Measurements from ENCODE around the gene SPOCK1. TPM values are rescaled to one million over a fixed set of nuclear protein-coding genes. Genes with fewer than 3 reads are reported as not detected.

Gene SPOCK1
- total RNA-seq, 1 donor from 2014 or later: 28.6 TPM

DNA sequence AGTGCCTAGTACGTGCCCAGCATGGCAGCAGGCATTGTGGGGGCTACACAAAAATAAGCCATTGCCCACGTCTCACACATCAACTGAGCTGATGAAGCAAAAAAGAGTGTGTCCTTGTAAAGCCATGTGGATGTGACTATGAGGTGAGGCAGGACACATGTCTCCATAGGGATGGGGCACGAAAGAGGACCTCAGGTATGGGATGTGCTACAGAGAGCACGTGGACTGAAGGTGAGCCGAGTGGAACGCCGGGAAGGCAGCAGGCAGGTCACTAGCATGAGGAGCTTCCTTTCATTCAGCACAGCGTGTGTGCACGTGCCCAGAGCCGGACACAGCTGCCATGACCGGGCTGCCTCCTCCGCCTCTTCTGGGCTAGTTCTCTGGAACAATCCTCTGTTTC is 429.8 kb downstream of the SPOCK1 start:
- H3K4me1 ChIP-seq: peaks cover 26% of the 10 kb centered on the region
- no peaks in the 10 kb centered on the region for H3K27me3 ChIP-seq (ENCODE audit: low read depth)
- H3K4me3 ChIP-seq: no peak overlapping the region
- H3K27ac ChIP-seq (replicated peaks): no peak overlapping the region
- TF ChIP-seq, protein P1, sequence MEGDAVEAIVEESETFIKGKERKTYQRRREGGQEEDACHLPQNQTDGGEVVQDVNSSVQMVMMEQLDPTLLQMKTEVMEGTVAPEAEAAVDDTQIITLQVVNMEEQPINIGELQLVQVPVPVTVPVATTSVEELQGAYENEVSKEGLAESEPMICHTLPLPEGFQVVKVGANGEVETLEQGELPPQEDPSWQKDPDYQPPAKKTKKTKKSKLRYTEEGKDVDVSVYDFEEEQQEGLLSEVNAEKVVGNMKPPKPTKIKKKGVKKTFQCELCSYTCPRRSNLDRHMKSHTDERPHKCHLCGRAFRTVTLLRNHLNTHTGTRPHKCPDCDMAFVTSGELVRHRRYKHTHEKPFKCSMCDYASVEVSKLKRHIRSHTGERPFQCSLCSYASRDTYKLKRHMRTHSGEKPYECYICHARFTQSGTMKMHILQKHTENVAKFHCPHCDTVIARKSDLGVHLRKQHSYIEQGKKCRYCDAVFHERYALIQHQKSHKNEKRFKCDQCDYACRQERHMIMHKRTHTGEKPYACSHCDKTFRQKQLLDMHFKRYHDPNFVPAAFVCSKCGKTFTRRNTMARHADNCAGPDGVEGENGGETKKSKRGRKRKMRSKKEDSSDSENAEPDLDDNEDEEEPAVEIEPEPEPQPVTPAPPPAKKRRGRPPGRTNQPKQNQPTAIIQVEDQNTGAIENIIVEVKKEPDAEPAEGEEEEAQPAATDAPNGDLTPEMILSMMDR (IDR thresholded peaks at IDR 0.05; ENCODE audit: borderline replicate concordance): no peak
- no peaks in the 10 kb centered on the region for H3K9me3 ChIP-seq (replicated peaks)
- intact Hi-C loops (cut with micrococcal nuclease): no loop called here
- no peak for DNase-seq
- no peaks in the 10 kb centered on the region for H3K36me3 ChIP-seq

DNA sequence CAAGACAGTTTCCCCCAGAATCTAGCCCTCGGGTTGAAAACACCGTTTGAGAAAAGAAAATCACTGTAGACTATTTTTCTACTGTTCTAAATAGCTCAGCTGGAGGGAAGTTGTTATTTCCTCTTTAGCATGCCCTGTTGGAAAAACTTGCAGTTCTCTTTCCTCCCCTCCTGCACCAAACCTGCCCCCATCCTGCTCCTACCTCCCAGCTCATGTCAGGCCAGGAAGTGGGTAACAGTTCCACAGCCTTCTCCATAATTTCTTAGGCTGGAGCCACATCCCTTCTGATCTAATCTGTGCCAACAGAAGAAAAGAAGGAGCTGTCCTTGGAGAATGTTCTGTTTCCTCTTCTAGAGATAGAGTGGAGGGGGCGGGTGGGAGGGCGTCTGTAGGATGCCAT is 437.7 kb downstream of the SPOCK1 start:
- H3K4me1 ChIP-seq: no peaks in the 10 kb centered on the region
- no peaks in the 10 kb centered on the region for H3K27me3 ChIP-seq (ENCODE audit: low read depth)
- no peak for DNase-seq
- intact Hi-C loops (cut with micrococcal nuclease): no loop called here
- no peak overlapping the region for H3K4me3 ChIP-seq
- TF ChIP-seq, protein P1 (IDR thresholded peaks at IDR 0.05; ENCODE audit: borderline replicate concordance): no peak
- no peaks in the 10 kb centered on the region for H3K9me3 ChIP-seq (replicated peaks)
- no peak overlapping the region for H3K27ac ChIP-seq (replicated peaks)
- H3K36me3 ChIP-seq: no peaks in the 10 kb centered on the region

DNA sequence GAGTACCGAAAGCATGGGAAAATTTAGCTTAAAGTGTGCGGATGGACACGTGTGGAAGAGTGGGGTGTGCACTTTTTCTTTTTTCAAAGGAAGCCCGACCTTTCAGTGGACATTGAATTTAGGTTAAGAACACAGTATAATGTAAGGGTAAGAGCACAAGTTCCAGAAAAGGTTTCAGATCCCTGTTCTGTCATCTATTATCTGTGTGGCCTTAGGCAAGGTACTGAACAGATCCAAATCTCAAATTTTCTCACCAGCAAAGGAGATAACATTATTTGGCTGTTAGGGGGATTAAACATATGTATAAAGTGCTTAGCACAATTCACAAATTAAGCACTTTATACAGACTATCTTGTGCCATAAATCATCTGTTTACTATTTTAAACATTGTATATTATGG is 441.0 kb downstream of the SPOCK1 start:
- no peak overlapping the region for H3K4me3 ChIP-seq
- no peak overlapping the region for H3K27ac ChIP-seq (replicated peaks)
- H3K4me1 ChIP-seq: no peaks in the 10 kb centered on the region
- no peaks in the 10 kb centered on the region for H3K36me3 ChIP-seq
- intact Hi-C loops (cut with micrococcal nuclease): loop anchor here (10.0 kb wide), 1 partner anchor 253 kb away; no protein-coding TSS in a partner anchor
- H3K27me3 ChIP-seq (ENCODE audit: low read depth): no peaks in the 10 kb centered on the region
- no peaks in the 10 kb centered on the region for H3K9me3 ChIP-seq (replicated peaks)
- no peak for DNase-seq
- TF ChIP-seq, protein P1 (IDR thresholded peaks at IDR 0.05; ENCODE audit: borderline replicate concordance): no peak

DNA sequence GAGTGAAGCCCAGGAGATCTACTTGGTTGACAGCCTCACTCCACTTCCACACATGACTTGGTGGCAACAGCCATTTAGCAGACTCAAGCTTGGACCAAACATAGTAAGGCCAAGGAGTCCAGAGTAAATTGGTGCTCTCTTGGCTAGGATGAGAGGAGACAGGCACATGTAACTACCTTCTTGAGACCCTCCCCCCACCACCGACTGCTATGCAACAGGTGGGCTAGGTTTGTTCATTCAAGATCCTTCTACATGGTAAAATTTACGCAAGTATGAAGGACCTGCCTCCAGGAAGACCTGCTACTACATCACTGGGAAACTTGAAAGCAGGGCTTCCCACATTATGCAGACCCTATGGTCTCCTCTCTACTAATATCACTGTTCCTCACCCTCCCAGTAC is 442.4 kb downstream of the SPOCK1 start:
- intact Hi-C loops (cut with micrococcal nuclease): loop anchor here (10.0 kb wide), 1 partner anchor 252 kb away; no protein-coding TSS in a partner anchor
- Histone ChIP-seq H3K27me3 (ENCODE audit: low read depth) (no peaks in the 10 kb centered on the region), H3K27ac (replicated peaks) (no peak overlapping the region), H3K4me1 (no peaks in the 10 kb centered on the region), H3K36me3 (no peaks in the 10 kb centered on the region), H3K9me3 (replicated peaks) (no peaks in the 10 kb centered on the region), H3K4me3 (no peak overlapping the region)
- TF ChIP-seq, protein P1 (IDR thresholded peaks at IDR 0.05; ENCODE audit: borderline replicate concordance): no peak
- no peak for DNase-seq

DNA sequence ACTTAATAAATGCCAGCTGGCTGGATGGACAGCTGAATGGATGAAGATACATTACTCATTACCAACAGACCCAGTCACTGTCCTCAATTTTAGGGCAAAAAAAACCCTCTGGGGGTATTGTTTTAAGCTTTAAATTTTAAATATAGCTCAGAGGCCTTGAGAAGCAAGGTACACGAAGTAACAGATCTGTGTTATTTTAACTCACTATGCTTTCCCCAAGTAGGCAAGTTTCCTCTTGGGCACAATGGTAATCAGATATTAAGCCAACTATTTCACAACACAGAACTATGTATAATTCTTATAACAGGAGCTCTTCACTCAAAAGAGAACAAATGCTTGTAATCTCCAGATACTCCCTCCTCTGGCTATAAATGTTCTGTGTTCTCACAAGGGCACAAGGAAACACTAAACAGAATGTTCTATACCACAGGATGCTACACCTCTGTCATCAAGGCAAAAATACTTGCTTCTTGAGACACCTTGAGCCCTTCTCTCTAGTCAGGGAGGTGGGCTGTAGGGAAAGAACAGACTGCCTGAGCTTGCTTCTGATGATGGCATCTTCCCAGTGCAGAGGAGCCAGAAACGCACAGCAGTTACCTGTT is 443.8 kb downstream of the SPOCK1 start:
- TF ChIP-seq, protein P1 (IDR thresholded peaks at IDR 0.05; ENCODE audit: borderline replicate concordance): no peak
- H3K27me3 ChIP-seq (ENCODE audit: low read depth): no peaks in the 10 kb centered on the region
- DNase-seq: no peak
- no peaks in the 10 kb centered on the region for H3K9me3 ChIP-seq (replicated peaks)
- H3K36me3 ChIP-seq: no peaks in the 10 kb centered on the region
- H3K4me1 ChIP-seq: no peaks in the 10 kb centered on the region
- no peak overlapping the region for H3K4me3 ChIP-seq
- H3K27ac ChIP-seq (replicated peaks): no peak overlapping the region
- intact Hi-C loops (cut with micrococcal nuclease): loop anchor here (10.0 kb wide), 1 partner anchor 251 kb away; no protein-coding TSS in a partner anchor

All from left ventricle myocardium inferior (tissue), 1 donor.